K562 (cell line): ENCODE data around the gene MAMDC2. TPM values are rescaled to one million over a fixed set of nuclear protein-coding genes. Genes with fewer than 3 reads are reported as not detected.

ENCODE experiments used
- BRD9 ChIP-seq: fragments of 450-650 bp; IDR thresholded peaks from 2 replicates; pipeline ENCODE4 v1.6.1; 2018; ENCODE audit warnings: low read depth; ENCODE audit not compliant: partially characterized antibody
- EGR1 ChIP-seq: fragments of 450-650 bp; conservative IDR thresholded peaks from 2 replicates; pipeline ENCODE4 v1.6.1; 2017; ENCODE audit warnings: mild to moderate bottlenecking
- ETS2 ChIP-seq: IDR thresholded peaks from 2 replicates; pipeline ENCODE4 v1.6.1; 2016; ENCODE audit warnings: borderline replicate concordance, missing genetic modification characterization, mild to moderate bottlenecking, moderate library complexity, missing compliant biosample characterization; ENCODE audit not compliant: poor library complexity, severe bottlenecking
- GTF2E2 ChIP-seq: fragments of 200-800 bp; sonication (Bioruptor generic); IDR thresholded peaks from 2 replicates; pipeline ENCODE4 v1.6.1; 2016; ENCODE audit warnings: missing genetic modification characterization, missing compliant biosample characterization
- KLF16 ChIP-seq: IDR thresholded peaks from 2 replicates; pipeline ENCODE4 v1.6.1; 2016; ENCODE audit warnings: antibody characterized with exemption
- NFE2 ChIP-seq: IDR thresholded peaks from 2 replicates; pipeline ENCODE4 v1.6.1; 2014; ENCODE audit warnings: antibody characterized with exemption, low read depth
- OTX1 ChIP-seq: fragments of 450-650 bp; formaldehyde crosslinking; IDR thresholded peaks from 2 replicates; pipeline ENCODE4 v1.4.0; 2022; ENCODE audit warnings: mild to moderate bottlenecking
- RBM17 ChIP-seq: fragments of 200-400 bp; formaldehyde crosslinking; IDR thresholded peaks from 2 replicates; pipeline ENCODE4 v1.6.1; 2017; ENCODE audit warnings: low read depth, mild to moderate bottlenecking, low read length, borderline replicate concordance
- SP1 ChIP-seq: sonication (generic); formaldehyde crosslinking; IDR thresholded peaks from 2 replicates; pipeline ENCODE4 v1.8.1; 2022; ENCODE audit warnings: mild to moderate bottlenecking, missing genetic modification reagents
- TAF1 ChIP-seq: IDR thresholded peaks from 2 replicates; pipeline ENCODE4 v1.6.1; 2011; ENCODE audit warnings: mild to moderate bottlenecking, low read length, moderate library complexity; ENCODE audit not compliant: insufficient read depth, control insufficient read depth, severe bottlenecking; ENCODE audit errors: extremely low read depth
- ZC3H4 ChIP-seq: sonication (generic); formaldehyde crosslinking; IDR thresholded peaks from 2 replicates; pipeline ENCODE4 v1.9.0; 2021; ENCODE audit warnings: missing genetic modification reagents, borderline replicate concordance
- ZNF644 ChIP-seq: fragments of 200-800 bp; sonication (Bioruptor generic); IDR thresholded peaks from 2 replicates; pipeline ENCODE4 v1.6.1; 2016; ENCODE audit warnings: low read depth, missing genetic modification characterization, missing compliant biosample characterization
- ZNF830 ChIP-seq: fragments of 250-450 bp; sonication (Bioruptor Pico); IDR thresholded peaks from 2 replicates; pipeline ENCODE4 v1.5.0; 2021; ENCODE audit warnings: mild to moderate bottlenecking
- polyA plus RNA-seq, 8 experiments: library from polyadenylated mRNA; depleted of rRNA in 4 of 8; stranded (reverse) in 5 of 8; unstranded in 3 of 8; fragments of >200 nt; fragmentation: Nextera tagmentation in 2 of 8; fragmentation: Illumina TruSeq in 1 of 8; extraction: Ambion mirVana in 2 of 8; extraction: Trizol in 1 of 8; gene quantifications; 2 replicates each; pipeline versions ENCODE4 v1.2.1 to v1.2.3, GENCODE V29; 2011 to 2014; ENCODE audit warnings: inconsistent platforms in 1 of 8, missing spikeins in 1 of 8
- total RNA-seq, 7 experiments: library from RNA; depleted of rRNA in 6 of 7; stranded (reverse); fragments of >200 nt in 6 of 7; fragmentation: Illumina TruSeq in 2 of 7; extraction: Trizol in 2 of 7; gene quantifications; 2 replicates each; pipeline versions ENCODE4 v1.2.1 to v1.2.3, GENCODE V29; 2011 to 2021; ENCODE audit warnings: low replicate concordance in 1 of 7
- TF ChIP-seq, protein P1 (sequence below): fragments of 250-450 bp; sonication (Bioruptor Pico); IDR thresholded peaks from 2 replicates; pipeline ENCODE4 v1.5.0; 2022; ENCODE audit warnings: mild to moderate bottlenecking
- TF ChIP-seq, protein P2 (sequence below): fragments of 450-650 bp; IDR thresholded peaks from 2 replicates; pipeline ENCODE4 v1.6.1; 2016; ENCODE audit warnings: borderline replicate concordance
- TF ChIP-seq, protein P3 (sequence below), 2 experiments: fragments of 450-650 bp in 1 of 2; sonication (generic) in 1 of 2; formaldehyde crosslinking in 1 of 2; IDR thresholded peaks in 1 of 2; conservative IDR thresholded peaks in 1 of 2; 2 replicates each; pipeline versions ENCODE4 v1.6.1 to v1.8.1; 2016 to 2023; ENCODE audit warnings: mild to moderate bottlenecking in 2 of 2, moderate library complexity in 2 of 2, inconsistent platforms in 1 of 2, missing genetic modification reagents in 1 of 2

The MAMDC2 gene
- total and polyA plus RNA-seq, 9 of the 15 experiments (the other 6 are each of a cell fraction or from before 2014, with no cell fraction given), result 0.01 to 0.03 TPM; not detected in 7

DNA sequence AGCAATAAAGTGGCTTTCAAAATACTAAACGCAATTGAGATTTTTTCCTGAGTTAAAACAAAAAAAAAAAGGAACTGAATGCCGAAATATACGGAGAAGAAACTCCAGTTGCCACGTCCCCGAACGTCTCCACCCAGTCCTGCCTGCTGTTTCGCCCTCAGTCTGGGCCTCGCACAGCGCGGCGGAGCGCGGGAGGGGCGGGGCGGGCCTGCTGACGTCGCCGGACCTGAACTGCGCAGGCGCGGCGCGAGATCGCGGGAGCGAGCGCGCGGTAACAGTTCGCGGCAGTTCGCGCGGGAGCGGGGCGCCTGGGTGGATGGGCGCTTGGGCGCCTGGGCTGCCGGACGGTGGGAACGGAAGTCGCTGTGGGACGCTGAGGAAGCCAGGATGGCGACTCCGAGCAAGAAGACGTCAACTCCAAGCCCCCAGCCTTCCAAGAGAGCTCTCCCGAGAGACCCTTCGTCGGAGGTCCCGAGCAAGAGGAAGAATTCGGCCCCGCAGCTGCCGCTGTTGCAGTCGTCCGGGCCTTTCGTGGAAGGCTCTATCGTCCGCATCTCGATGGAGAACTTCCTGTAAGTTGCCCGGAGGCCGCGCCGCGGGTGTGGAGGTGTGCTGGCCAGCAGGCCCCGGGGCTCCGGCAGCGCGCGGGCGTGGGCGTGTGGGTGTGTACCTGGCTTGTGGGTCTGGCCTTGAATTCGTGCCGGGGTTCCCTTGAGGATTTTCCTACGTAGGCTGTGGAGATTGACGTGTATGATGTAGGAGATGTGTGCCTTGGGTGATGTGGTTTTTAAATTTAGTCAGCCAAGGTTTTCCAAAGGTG is 215.3 kb downstream of the MAMDC2 start, which contains the start of gene SMC5 (continued):
- TF ChIP-seq SP1 (CRISPR knock-in tag) (peak; percentile 42; the same call in 1 of the 2 replicates), GTF2E2 (no peak), ETS2 (tag) (no peak), ZNF644 (tag) (no peak), RBM17 (no peak), KLF16 (no peak), ZC3H4 (CRISPR knock-in tag) (no peak), TAF1 (peak; percentile 83), BRD9 (no peak), NFE2 (no peak), ZNF830 (CRISPR knock-in tag) (no peak), OTX1 (CRISPR knock-in tag) (no peak), EGR1 (peak; percentile 96)
- TF ChIP-seq, protein P1, sequence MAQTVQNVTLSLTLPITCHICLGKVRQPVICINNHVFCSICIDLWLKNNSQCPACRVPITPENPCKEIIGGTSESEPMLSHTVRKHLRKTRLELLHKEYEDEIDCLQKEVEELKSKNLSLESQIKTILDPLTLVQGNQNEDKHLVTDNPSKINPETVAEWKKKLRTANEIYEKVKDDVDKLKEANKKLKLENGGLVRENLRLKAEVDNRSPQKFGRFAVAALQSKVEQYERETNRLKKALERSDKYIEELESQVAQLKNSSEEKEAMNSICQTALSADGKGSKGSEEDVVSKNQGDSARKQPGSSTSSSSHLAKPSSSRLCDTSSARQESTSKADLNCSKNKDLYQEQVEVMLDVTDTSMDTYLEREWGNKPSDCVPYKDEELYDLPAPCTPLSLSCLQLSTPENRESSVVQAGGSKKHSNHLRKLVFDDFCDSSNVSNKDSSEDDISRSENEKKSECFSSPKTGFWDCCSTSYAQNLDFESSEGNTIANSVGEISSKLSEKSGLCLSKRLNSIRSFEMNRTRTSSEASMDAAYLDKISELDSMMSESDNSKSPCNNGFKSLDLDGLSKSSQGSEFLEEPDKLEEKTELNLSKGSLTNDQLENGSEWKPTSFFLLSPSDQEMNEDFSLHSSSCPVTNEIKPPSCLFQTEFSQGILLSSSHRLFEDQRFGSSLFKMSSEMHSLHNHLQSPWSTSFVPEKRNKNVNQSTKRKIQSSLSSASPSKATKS (CRISPR knock-in tag), result no peak
- TF ChIP-seq, protein P2, sequence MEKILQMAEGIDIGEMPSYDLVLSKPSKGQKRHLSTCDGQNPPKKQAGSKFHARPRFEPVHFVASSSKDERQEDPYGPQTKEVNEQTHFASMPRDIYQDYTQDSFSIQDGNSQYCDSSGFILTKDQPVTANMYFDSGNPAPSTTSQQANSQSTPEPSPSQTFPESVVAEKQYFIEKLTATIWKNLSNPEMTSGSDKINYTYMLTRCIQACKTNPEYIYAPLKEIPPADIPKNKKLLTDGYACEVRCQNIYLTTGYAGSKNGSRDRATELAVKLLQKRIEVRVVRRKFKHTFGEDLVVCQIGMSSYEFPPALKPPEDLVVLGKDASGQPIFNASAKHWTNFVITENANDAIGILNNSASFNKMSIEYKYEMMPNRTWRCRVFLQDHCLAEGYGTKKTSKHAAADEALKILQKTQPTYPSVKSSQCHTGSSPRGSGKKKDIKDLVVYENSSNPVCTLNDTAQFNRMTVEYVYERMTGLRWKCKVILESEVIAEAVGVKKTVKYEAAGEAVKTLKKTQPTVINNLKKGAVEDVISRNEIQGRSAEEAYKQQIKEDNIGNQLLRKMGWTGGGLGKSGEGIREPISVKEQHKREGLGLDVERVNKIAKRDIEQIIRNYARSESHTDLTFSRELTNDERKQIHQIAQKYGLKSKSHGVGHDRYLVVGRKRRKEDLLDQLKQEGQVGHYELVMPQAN, result peak; percentile 64; the same call in 1 of the 2 replicates
- TF ChIP-seq, protein P3, sequence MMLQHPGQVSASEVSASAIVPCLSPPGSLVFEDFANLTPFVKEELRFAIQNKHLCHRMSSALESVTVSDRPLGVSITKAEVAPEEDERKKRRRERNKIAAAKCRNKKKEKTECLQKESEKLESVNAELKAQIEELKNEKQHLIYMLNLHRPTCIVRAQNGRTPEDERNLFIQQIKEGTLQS (IDR thresholded peaks at IDR 0.05), result no peak
- TF ChIP-seq, protein P3 (CRISPR knock-in tag; conservative IDR thresholded peaks at IDR 0.05), result no peak
